GM18520 (cell line): ENCODE data around the gene TBC1D10B.

Source experiments
- ATAC-seq: cut with Tn5 transposase; IDR thresholded peaks from one replicate; pipeline ENCODE4 v1.9.1; 2021; ENCODE audit not compliant: unreplicated experiment

TBC1D10B gene, protein sequence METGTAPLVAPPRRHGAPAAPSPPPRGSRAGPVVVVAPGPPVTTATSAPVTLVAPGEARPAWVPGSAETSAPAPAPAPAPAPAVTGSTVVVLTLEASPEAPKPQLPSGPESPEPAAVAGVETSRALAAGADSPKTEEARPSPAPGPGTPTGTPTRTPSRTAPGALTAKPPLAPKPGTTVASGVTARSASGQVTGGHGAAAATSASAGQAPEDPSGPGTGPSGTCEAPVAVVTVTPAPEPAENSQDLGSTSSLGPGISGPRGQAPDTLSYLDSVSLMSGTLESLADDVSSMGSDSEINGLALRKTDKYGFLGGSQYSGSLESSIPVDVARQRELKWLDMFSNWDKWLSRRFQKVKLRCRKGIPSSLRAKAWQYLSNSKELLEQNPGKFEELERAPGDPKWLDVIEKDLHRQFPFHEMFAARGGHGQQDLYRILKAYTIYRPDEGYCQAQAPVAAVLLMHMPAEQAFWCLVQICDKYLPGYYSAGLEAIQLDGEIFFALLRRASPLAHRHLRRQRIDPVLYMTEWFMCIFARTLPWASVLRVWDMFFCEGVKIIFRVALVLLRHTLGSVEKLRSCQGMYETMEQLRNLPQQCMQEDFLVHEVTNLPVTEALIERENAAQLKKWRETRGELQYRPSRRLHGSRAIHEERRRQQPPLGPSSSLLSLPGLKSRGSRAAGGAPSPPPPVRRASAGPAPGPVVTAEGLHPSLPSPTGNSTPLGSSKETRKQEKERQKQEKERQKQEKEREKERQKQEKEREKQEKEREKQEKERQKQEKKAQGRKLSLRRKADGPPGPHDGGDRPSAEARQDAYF

DNA sequence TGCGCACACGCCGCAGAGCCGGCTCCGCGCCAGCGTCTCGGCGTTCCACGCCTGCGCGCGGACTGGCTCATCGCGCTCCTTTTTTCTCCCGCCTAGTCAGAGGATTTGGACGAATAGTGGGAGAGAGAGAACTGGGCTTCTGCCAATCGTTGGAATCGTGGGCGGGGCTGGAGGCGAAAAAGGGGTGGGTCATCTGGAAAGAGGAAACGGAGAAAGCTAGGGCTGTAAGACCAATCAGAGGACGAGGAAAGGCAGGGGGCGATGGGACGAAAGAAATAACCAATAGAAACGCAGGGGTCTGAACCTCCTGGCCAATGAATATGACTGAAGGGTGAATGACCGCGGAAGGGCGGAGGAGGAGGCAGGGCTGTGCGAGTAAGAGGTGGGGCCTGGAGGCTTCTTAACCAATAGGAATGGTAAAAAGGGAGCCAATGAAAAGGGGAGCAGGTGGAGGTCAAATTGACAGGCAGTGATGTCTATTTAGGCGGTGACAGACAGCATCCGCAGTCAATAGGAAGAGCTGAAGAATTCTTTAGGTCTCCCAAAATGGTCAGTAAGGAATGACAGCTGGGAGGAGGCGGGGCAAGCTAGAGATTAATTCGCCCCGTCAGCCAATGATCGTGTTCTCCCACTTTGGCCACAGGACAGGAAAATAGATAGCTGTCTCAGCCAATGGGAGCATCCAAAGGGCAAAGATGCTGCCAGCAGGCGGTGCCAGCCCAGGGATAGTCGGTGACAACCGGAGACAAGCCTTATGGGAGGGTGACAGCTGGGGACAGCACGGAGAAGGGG is at the start of gene TBC1D10B:
TBC1D10B (minus strand) TSS at position 39 of the 792 bp plus-strand sequence. CDS start 311 bp downstream, outside the sequence.
- ATAC-seq = peak; percentile 70

DNA sequence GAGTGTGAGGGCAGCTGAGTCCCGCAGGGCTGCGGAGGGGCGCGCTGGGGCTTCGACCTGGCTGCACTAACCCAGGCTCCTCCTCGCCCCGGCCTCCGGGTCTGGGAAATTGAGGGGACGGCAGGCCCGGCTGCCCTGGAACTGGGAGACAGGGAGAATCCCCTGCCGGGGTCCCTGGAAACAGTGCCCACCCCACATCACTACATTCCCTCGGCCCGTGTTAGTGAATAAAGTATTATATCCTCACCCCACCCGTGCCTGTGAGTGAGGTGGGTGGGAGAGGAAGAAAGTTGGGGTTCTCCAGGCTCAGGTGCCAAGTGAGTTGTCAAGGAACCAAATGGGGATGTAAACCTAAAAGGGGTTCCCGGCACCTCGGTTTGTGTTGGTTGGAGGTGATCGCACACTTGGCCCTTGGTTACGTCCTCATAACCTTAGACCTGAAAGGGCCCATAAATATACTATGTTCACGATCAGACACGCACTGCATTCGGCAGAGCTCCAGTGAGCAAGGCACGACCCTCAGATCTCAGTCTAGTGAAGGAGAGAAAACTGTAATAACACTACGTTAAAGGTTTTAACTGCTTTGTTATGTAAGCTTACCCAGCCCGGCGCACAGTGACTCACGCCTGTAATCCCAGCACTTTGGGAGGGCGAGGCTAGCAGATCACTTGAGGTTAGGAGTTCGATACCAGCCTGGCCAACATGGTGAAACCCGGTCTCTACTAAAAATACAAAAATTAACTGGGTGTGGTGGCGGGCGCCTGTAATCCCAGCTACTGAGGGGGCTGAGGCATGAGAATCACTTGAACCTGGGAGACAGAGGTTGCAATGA is 48.3 kb upstream of the TBC1D10B start:
- ATAC-seq = no peak

DNA sequence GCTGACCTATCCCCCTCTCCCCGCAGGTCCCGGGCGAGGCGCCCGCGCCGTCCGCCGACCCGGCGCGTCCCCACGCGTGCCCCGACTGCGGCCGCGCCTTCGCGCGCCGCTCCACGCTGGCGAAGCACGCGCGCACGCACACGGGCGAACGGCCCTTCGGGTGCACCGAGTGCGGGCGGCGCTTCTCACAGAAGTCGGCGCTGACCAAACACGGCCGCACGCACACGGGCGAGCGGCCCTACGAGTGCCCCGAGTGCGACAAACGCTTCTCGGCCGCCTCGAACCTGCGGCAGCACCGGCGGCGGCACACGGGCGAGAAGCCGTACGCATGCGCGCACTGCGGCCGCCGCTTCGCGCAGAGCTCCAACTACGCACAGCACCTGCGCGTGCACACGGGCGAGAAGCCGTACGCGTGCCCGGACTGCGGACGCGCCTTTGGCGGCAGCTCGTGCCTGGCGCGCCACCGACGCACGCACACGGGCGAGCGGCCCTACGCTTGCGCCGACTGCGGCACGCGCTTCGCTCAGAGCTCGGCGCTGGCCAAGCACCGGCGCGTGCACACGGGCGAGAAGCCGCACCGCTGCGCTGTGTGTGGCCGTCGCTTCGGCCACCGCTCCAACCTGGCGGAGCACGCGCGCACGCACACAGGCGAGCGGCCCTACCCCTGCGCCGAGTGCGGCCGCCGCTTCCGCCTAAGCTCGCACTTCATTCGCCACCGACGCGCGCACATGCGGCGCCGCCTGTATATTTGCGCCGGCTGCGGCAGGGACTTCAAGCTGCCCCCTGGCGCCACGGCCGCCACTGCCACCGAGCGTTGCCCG is 47.4 kb upstream of the TBC1D10B start:
- ATAC-seq = peak; percentile 83

DNA sequence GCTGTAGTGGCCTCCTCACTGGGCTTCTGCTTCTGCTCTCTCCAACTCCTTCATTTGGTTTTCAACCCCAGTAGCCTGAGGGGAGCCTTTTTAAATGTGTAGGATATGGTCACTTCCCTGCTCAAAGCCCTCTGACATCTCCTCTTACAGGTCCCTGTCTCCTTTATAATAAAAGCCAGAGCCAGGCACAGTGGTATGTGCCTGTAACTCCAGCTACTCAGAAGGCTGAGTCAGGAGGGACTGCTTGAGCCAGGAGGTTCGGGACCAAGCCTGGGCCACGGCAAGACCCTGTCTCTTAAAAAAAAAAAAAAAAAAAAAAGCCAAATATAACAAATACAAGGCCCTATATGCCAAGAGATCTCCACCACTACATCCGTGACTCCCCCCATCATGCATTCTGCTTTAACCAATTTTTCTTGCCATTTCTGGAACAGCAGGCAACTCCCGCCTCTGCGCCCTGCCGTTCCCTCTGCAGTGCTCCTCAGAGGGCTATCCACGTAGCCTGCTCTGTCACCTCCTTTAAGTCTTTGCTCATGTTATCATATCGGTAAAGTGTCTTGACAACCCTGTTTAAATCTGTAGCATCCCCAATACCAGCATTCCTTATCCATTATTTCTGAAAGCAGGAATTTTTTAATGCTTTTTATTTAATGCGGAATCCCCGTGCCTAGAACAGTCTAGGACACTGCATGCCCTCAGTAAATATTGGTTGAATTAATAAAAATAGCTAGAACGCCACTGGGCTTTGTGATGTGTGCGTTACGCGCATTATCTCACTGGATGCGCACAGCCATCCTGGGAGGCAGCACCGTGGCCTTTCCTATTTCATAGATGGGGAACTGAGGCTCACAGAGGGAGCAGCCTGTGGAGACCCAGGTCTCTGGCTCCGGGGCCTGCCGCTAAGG is 46.6 kb upstream of the TBC1D10B start:
- no peak for ATAC-seq

DNA sequence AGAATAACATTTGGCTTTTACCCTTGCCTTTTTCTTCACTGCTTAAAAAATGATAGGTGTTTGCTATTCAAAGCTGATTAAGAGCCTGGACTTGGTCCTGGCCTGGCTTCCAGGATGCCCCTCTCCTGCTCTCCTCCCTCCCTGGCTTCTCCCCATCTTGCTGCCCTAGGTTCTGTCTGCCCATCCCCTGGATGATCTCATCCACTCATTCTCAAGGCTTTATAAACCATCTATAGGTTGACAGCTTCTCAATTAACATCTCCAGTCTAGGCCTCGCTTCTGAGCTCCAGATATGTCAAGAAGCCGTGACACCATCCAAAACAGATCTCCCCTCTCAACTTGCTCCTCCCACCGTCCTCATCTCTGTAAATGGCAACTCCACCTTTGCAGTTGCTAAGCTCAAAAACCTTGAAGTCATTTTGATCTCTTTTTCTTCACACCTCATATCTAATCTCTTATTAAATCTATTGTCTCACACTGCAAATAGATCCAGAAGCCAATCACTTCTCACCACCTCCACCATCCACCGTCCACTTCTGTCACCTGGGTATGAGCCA is 45.8 kb upstream of the TBC1D10B start:
- no peak for ATAC-seq

DNA sequence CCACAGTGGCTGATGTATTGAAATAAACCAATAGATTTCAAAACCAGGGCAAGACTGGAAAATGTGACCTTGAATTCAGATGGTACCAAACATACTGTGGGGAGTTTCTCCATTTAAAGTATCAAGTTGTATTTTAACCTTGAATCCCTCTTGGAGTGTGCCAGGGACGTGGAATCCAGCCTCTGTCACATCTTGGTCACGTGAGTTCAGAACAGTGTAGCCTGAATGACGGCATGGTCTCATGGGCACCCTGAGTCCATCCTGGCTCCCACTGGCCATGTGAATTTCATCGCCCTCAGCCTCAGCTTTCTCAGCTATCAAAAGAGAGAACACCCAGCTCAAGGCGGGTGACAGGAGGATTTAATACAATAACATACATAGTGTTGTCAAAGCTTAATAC is 43.9 kb upstream of the TBC1D10B start:
- ATAC-seq = no peak

DNA sequence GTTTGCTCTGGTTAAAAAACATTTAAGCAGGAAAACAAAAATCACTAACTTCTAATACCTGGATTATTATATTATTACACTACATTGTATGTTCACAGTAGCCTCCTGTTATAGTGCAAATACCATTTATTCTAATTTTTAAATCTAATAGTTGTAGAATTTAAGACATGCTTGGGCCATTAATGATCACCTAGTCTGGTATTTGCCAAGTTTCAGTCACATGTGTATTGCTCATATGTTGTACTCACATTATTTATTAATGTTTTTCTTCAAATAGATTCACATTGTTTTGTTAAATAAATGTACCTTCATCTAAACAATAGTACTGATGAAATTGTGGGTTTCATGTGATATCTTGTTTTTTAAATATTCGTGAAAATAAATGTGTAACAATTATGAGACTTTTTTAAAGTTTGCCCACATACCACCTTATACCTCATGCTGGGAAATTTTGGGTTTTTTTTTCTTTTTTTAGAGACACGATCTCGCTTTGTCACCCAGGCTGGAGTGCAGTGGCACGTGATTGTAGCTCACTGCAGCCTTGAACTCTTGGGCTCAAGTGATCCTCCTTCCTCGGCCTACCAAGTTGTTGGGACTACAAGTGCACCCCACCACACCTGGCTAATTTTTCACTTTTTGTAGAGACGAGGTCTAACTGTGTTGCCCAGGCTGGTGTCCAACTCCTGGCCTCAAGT is 43.0 kb upstream of the TBC1D10B start:
- ATAC-seq = no peak

DNA sequence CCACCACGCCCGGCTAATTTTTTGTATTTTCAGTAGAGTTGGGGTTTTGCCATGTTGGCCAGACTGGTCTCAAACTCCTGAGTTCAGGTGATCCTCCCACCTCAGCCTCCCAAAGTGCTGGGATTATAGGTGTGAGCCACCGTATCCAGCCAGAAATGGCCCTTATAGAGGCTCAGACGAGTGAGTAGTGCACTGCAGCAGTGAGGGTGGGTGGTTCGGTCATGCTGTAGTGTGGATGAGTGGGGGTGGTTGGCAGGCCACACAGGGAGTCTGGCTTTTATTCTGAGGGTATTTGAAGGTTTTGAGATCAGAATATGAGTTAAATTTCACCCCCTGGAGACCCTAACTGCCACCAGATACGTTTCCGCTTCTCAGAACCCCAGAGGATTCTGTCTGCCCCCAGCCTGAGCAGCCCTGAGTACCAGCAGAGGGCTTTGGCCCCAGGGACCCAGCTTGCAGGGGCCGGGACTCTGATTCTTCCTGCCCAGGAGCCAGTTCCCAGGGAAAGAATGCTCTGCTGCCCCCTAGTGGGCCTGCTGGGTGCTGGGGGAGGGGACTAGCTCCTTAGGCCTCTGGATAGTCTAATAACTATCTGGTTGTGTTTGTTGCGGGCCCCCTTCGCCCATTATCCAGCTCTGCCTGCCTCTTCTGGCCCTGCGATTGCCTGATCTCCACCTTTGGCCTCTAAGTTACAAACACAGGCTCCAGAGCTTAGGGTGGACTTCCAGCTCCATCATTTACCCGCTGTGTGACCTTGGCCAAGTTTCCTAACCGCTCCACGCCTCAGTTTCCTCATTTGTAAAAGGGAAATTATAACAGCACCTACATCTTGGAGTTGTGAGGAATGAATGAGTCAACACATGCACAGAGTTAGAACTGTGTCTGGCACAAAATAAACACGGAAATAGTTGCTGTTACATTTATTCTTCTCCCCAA is 39.1 kb upstream of the TBC1D10B start:
- no peak for ATAC-seq

DNA sequence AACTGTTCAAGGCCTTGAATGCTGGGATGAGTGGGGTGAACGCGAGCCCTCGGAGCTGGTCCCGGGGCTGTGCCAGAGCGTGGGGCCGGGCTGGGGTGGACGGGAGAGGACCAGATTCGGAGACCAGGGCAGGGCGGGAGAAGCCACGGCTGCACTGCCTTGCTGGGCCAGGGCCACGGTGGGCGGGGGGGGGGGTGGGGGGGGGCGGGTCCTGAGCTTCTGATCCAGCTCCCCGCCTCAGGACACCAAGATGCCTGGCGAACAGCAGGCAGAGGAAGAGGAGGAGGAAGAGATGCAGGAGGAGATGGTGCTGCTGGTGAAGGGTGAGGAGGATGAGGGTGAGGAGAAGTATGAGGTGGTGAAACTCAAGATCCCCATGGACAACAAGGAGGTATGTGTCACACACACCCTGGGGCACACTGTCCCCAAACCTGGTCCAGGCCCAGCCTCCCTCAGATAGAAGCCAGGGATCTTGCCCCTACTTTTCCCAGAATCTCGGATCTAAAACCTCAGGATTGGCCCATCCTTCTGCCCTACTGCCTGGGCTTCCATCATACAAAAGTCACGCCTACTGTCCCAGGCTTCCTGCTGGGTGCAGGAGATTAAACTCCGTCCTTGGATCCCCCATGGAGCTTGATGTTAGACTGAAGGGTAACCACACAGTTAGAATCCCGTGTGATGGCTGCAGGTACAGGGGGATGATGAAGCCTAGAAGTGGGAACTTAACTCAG is 37.7 kb upstream of the TBC1D10B start:
- no peak for ATAC-seq

DNA sequence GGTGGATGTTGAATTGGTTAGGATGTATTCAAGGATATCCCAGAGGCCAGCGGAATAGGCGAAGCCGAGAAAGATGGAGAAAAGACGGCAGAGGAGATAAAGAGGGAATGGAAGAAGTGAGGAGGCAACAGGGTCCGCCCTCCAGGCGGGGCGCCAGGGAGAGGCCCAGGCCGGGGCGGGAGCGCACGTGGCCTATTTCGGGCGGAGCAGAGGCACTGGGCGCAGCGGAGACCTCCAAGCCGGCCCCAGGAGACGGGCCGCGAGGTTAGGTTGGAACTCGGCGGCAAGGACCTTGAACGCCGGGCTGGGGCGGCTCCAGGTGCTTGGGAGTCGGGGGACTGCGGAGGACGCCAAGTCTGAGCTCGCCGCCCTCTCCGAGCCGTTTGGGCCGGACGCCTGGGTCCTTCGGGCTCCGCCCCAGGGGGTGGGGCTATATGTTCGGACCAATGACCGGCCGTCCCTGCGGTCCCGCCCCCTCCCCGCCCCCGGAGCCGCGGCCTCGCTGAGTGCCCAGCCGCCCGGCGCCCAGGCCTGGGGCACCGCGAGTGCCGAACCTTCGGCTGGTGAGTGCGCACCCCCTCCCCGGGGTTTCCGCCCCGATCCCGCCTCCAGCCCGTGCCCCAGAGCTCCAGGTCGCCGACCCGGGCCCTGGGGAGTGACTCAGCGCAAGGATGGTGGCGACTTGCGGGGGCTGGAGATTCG is 37.0 kb upstream of the TBC1D10B start, which contains the start of gene ZNF771:
ZNF771 (plus strand) TSS at position 505 of the 702 bp plus-strand sequence. CDS start 448 bp downstream, outside the sequence.
- peak; percentile 75 for ATAC-seq

DNA sequence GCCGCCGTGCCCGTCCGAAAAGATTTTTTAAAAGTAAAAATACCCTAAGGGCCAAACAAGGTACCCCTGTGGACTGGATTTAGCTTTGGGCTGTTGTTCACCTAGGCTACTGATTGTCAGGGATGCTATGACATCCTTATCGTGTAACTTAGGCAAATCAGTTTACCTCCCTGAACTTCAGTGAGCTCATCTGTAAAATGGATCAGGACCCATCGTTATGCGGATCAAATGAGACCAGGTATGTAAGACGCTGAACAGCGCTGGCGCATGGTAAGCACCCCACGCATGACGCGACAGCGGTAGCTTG is 36.5 kb upstream of the TBC1D10B start:
- ATAC-seq = no peak

DNA sequence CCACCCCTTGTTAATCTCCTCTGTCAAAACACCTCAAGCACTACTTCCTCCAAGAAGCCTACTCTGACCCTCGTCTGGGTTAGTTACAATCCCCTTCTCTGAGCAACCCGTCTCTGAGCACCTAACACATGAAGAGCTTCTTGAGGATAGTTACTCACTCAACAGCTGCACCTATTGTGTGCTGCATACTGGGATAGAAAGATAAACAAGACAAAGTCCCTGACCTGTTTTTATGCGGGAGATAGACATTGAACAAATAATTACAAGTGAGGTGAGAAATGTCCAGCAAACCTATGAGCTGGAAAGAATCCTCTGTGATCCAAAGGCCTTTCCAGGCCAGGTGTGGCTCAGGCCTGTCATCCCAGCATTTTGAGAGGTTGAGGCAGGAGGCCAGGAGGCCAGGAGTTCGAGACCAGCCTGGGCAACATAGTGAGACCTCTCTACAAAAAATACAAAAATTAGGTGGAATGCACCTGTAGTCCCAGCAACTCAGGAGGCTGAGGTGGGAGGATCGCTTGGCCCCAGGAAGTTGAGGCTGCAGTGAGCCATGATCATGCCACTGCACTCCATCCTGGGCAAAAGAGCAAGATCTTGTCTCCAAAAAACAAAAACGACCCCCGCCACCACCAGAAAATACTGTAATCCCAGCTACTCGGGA is 31.6 kb upstream of the TBC1D10B start:
- ATAC-seq = no peak

DNA sequence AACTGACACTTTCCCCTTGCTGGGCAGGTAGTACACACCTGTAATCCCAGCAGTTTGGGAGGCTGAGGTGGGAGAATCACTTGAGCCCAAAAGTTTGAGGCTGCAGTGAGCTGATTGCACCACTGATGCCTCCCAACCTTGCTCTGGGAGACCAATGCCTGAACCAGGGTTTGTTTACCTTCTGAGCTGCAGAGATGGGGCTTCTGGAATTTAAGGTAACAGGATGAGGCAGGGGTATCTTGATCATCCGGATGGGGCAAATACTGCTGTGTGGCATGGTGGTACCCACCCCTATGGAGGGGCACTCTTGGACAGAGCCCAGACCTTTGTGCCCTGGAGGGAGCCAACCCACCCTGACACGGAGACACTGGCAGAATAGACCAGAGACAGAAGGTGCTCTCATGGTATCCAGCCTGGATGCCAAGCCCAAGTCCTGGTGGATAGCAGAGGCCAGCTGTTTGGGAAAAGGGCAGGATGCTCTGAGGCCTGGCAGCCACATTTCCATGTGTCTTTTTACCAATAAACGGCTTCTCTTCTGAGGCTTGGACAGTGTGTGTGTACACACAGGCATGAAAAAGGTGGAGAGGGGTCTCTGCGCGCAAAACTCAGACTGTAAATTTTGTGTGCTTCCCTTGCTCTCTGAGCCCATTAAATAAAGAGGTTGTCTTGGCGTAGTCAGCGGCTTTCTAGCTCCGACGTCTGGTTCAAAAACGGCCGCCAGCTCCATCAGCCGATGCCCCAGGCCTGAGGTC is 29.3 kb upstream of the TBC1D10B start:
- no peak for ATAC-seq
